Muscle of back (tissue), 11 donors: ENCODE measurements around the gene LMAN1. TPM values are rescaled to one million over a fixed set of nuclear protein-coding genes. Genes with fewer than 3 reads are reported as not detected.

Source experiments
- DNase-seq, 3 donors: peaks; one replicate each; pipeline versions ENCODE4 v3.0.0 to v3.0.0-alpha.2; 2013
- polyA plus RNA-seq, 10 donors: library from polyadenylated mRNA; unstranded; fragments of 120-200 nt; gene quantifications; one replicate each; pipeline ENCODE4 v1.2.1, GENCODE V29; 2013; ENCODE audit not compliant: insufficient read length in 10 of 10

The LMAN1 gene
- polyA plus RNA-seq, 10 donors = 63.0 to 86.1 (median 73.8) TPM

DNA sequence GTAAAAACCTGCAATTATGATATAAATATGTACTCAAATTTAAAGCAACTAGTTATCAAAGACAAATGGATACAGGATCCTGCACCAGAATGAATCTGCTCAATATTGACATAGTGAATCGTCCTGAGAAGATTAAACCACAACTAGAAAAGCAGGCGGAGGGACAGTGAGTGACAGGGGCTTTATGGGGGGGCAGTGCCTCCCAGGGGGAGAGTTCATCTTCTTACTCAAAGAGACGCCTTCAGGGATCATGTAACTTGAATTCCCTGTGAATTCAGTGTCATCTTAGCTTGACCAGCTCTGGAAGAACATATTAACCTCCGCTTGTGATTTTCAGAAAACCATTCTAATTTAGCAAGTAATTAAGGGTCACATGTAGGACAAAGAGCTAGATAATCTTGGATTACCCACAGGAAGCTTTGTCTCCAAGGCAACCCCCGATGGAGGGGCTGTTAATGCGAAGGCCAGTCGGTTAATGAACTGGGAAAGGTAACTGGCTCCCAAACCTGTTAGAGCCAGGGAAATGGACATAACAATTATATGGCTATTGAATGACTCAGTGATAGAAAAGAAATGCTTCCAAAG is 17.4 kb upstream of the LMAN1 start:
- DNase-seq = no peak

DNA sequence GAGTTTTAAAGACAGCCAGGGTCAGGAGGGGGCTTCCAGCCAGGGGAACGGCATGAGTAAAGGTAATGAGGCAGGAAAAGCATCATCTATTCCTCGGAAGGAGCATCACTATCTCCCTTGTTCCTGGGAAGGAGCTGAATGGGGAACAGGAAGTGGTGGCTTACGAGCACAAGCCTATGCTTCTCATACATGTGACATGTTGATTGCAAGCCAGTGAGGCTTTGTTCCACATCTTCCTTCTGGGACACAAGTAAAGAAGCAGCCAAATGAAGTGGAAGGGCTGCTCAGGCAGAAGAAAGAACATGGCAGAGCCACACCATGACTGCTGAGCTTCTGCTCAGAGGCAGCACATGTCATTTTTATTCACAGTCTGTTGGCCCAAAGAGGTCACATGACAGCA is 15.1 kb upstream of the LMAN1 start:
- DNase-seq = no peak

DNA sequence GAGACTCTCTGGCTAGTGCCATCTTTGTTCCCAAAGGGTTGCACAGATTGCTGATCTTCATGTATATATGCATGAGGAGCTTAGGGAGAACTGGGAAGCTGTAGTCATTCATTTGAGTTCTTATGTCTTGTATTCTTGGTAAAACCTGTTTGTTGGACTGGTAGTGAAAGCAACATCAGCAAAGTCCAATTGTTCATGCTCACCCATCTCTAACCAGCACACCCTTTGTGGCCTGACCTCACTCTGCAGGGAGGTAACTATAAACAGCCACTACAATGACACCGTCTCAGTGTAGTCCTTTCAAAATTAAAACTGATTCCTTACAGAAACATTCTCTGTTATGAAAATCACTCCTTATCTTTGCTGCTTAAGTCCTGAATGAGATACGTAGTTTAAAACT is 13.9 kb upstream of the LMAN1 start:
- no peak for DNase-seq

- no peak for DNase-seq
These were observed 1.3 kb upstream of the LMAN1 start for GRCh38 chr18:59360381-59360780.

GRCh38 chr18:59359576-59359952 is 499 bp upstream of the LMAN1 start:
- DNase-seq = peak in 1 of 3 donors; percentile 4

DNA sequence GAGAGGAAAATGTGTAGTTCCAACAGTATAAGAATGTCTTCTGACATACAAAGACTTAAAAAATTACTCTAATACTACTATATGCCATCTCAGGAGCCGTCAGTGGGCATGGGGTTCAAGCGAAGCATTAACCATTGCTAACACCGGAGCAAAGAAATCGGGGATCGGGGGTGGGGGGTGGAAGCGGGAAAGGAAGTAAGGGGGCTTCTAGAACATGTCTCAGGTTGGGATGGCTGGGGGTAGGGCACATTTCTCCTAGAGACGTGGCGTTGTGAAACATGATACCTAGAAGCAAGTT is 702 bp downstream of the LMAN1 start:
- peak in 1 of 3 donors; percentile 64 for DNase-seq

GRCh38 chr18:59357928-59358327 is 1.1 kb downstream of the LMAN1 start:
- DNase-seq = peak; percentile 29 to 52 (median 49)

- no peak for DNase-seq
These were observed 4.3 kb downstream of the LMAN1 start for GRCh38 chr18:59354731-59355130.

DNA sequence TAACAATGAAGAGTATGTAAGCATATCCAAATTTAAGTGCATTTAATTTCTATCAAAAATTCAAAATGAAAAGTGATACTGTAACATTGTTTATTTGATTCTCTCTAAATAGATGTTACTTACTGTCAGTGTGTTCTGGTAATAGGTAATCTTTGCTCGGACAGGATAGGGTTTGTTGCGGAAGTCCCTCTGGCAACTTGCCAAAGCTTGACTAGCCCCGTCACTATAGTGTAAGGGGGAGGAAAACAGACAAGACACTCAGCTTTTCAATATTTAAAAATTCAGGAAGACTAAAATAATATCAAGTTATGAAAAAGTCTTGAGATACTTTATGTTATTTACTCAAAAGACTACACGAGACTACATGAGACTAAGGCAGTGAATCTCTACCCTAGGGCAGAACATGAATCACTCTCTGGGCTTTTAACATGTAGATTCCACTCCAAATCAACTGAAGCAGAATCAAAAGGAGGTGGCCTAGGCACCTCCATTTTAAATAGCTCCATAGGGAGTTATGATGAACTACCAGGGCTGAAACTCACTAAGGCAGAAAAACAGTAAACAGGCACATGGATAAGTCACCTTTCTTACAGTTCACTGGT is 5.9 kb downstream of the LMAN1 start:
- DNase-seq = peak in 1 of 3 donors; percentile 12

DNA sequence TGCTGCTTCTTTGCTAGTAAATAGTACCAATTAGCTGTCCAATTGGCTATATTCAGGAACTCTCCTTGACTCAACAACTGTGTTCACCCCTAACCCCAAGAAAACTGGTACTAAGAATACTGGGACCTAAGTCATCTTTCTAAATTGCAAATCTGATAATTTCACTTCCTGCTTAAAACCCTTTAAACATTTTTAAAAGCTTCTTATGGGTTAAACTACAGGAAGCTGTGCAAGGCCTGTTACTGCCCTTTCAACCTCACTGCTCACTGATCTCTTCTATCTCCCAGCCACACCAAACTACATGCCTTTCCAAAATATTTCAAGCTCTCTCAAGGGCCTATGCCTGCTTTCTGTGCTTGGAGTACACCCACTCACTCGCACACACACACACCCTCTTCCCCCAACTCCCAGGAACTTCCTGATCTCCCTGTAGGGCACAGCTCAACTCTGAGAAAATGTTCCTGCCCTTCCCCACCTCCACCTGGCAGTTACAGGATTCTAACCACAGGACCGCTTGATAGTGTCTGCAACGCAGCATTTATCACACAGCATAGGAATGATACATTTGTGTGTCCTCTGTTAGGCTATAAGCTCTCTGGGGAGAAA is 6.7 kb downstream of the LMAN1 start:
- DNase-seq = no peak

DNA sequence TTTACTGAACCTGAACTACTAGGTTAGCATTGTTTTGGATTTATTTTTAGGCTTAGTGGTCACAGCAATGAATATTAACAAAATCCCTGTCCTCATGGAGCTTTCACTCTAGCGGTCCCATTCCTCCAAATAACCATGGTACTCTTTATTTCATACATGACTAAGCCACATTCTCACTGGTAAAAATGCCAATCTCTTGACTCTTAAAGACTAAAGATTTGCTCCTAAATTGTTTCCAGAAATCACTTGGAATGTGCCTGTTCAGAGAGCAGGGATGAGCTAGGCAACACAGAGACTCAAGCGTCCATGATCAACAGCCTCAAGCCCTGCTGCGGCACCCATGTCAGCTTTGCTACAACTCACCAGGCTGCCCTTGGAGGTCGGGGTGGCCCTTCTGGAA is 13.5 kb downstream of the LMAN1 start:
- no peak for DNase-seq

GRCh38 chr18:59344996-59345395 is 14.1 kb downstream of the LMAN1 start:
- no peak for DNase-seq

DNA sequence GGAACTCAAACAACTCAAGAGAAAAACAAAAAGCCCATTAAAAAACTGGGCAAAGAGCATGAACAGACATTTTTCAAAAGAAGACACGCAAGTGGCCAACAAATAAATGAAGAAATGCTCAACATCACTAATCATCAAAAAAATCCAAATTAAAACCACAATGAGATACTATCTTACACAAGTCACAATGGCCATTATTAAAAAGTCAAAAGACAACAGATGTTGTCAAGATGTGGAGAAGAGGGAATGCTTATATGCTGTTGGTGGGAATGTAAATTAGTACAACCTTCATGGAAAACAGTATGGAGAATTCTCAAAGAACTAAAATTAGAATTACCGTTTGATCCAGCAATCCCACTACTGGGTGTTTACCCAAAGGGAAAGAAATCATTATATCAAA is 15.1 kb downstream of the LMAN1 start:
- DNase-seq = no peak

DNA sequence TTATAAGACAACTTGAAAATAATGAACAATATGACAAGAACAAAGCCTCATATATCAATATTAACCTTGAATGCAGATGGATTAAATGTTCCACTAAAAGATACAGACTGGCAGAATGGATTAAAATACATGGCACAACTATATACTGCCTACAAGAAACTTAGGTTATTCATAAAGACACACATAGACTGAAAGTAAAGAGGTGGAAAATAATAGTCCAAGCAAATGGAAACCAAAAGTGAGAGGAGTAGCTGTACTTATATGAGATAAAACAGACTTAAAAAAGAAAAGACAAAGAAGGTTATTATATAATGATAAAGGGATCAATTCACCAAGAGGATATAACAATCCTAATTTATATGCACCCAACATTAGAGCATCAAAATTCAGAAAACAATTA is 18.2 kb downstream of the LMAN1 start:
- DNase-seq = no peak

- no peak for DNase-seq
These were observed 18.8 kb downstream of the LMAN1 start for GRCh38 chr18:59340312-59340711.

DNA sequence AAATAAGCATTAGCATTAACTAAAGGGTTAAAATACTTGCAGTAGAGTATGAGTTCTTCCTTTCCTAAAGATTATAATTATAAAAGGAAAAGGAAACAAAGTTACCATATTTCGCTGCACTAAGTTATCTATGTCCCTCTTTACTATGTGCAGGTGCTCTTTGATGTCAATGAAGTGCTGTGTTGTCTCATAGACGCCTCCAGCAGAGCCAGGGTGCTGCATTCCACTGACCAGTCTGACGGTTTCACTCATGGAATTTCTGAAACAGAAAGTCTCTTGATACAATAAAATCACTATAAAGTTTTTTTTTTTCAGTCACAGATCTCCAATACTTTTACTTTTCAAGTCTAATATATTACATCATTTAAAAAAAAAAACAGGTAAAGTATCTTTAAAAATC is 26.1 kb downstream of the LMAN1 start:
- no peak for DNase-seq

DNA sequence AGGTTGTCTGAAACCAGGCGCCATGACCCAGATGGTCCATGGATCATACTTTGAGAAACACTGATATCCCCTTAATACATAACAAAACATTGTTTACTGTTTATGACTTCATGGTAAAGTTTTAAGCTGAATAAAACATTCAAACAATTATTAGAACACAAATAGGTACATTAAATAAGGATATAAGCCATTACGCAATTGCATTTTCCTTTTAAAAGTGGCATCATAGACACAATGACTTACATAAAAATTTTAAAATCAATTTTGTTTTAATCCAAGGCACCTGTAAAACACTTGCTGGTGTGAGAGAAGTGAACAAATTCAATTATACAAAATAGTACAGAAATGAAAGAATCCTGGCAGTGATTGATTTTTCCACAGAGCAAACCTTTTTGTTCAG is 30.4 kb downstream of the LMAN1 start:
- no peak for DNase-seq

GRCh38 chr18:59325965-59326364 is 33.1 kb downstream of the LMAN1 start:
- DNase-seq = no peak

DNA sequence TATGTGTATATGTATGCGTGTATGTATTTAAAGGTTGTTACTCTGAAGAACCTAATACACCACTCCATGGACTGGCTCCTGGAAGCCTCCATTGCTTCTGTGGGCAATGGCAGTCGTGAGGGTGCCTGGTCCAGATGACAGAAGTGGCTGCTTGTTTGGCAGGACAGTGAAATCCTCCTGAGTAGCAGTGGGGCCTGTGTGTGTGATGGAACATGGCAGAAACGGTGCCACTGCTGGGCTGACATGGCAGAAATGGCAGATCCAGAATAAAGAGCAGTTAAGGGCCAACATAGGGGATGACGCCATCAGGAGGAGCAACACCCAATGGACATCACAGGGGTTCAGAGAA is 34.5 kb downstream of the LMAN1 start:
- DNase-seq = no peak

DNA sequence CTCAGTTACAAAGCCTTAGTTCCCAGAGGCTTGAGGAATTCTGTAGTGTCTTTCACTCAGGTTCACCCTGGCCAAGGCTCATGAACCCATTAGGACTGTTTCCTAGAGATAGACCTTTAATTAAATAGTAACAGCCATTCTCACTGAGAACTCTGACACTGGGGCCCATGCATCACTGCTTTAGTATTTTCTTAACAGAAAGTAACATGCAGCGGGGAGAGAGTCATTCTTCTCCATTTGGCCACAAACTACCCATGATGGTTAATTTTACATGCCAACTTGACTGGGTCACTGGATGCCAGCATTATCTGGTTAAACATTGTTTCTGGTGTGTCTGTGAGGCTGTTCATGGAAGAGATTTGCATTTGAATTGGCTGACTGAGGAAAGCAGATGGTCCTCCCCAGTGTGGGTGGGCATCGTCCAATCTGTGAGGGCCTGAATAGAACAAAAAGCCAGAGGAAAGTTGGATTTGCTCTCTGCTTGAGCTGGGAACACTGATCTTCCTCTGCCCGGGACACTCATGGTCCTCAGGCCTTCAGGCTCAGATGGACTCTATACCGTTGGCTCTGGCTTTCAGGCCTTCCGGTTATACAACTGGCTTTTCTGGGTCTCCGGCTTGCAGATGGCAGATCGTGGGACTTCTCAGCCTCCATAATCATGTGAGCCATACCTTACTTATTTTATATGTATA is 35.0 kb downstream of the LMAN1 start:
- no peak for DNase-seq

GRCh38 chr18:59318460-59319050 is 40.5 kb downstream of the LMAN1 start, which contains the start of gene CPLX4:
Gene CPLX4, minus strand, starts transcription at chr18:59318649. Its CDS starts 187 bp downstream, at chr18:59318462.
- DNase-seq = no peak

- no peak for DNase-seq
These were observed 47.4 kb downstream of the LMAN1 start for GRCh38 chr18:59311631-59312030.

GRCh38 chr18:59308938-59309260 is 50.2 kb downstream of the LMAN1 start:
- no peak for DNase-seq
